ENCODE results near the gene GPR63. TPM values are rescaled to one million over a fixed set of nuclear protein-coding genes. Genes with fewer than 3 reads are reported as not detected.

The GPR63 gene
- total RNA-seq, 1 experiment from 2014 or later = 0.95 TPM

DNA sequence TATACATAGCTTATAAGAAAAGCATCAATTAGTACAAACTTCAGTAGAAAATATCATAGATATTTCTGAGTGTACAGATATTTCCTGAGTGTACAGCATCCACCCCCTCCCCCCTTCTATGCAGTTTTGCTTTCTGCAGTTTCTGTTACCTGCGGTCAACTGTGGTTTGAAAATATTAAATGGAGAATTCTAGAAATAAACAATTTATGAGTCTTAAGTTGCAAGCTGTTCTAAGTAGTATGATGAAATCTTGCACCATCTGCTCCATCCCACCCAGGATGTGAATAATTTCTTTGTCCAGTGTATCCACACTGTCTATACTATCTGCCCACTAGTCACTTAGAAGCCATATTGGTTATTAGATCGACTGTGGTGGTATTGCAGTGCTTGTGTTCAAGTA is 15.8 kb upstream of the GPR63 start:
- TF ChIP-seq POLR2AphosphoS5 (IDR thresholded peaks at IDR 0.05; ENCODE audit: low read depth, low read length) (no peak), TCF7L2 (IDR thresholded peaks at IDR 0.05; ENCODE audit: low read depth, low read length) (no peak), SIN3A (IDR thresholded peaks at IDR 0.05; ENCODE audit: borderline replicate concordance, insufficient read depth, low read depth, low read length) (no peak), REST (IDR thresholded peaks at IDR 0.05; ENCODE audit: insufficient read depth in 1 of 2, low read depth in 2 of 2, low read length in 1 of 2) (no peak)
- Histone ChIP-seq H3K4me1 (ENCODE audit: control insufficient read depth, insufficient read depth, low read length) (no peaks in the 10 kb centered on the region), H3K4me3 (ENCODE audit: low read depth in 2 of 2, low read length in 2 of 2) (no peak overlapping the region), H3K27me3 (ENCODE audit: control insufficient read depth, insufficient read depth, low read length) (no peaks in the 10 kb centered on the region), H3K9me3 (ENCODE audit: control insufficient read depth, insufficient read depth, low read depth, low read length) (no peaks in the 10 kb centered on the region), H3K36me3 (ENCODE audit: control insufficient read depth, insufficient read depth, low read length) (no peaks in the 10 kb centered on the region), H3K27ac (ENCODE audit: low read length) (no peak overlapping the region)
- CTCF ChIA-PET = no interaction called here
- POLR2A ChIA-PET = no interaction called here
- no TSS peak for BruUV-seq (replicated peaks)
- no peak for DNase-seq (ENCODE audit: low read depth, low spot score)
- ATAC-seq = no peak
- intact Hi-C loops (cut with micrococcal nuclease; ENCODE audit: unreplicated experiment) = no loop called here
- in situ Hi-C loops (cut with HindIII; ENCODE audit: low pct_unique_long_range_greater_than_20kb, low sequenced_read_pairs) = no loop called here

GRCh38 chr6:96852605-96853004 is 15.3 kb upstream of the GPR63 start:
- CTCF ChIA-PET = no interaction called here
- Histone ChIP-seq H3K9me3 (ENCODE audit: control insufficient read depth, insufficient read depth, low read depth, low read length) (no peaks in the 10 kb centered on the region), H3K27me3 (ENCODE audit: control insufficient read depth, insufficient read depth, low read length) (no peaks in the 10 kb centered on the region), H3K36me3 (ENCODE audit: control insufficient read depth, insufficient read depth, low read length) (no peaks in the 10 kb centered on the region), H3K4me1 (ENCODE audit: control insufficient read depth, insufficient read depth, low read length) (no peaks in the 10 kb centered on the region), H3K27ac (ENCODE audit: low read length) (no peak overlapping the region), H3K4me3 (ENCODE audit: low read depth in 2 of 2, low read length in 2 of 2) (no peak overlapping the region)
- no peak for DNase-seq (ENCODE audit: low read depth, low spot score)
- BruUV-seq (replicated peaks) = no TSS peak
- TF ChIP-seq REST (IDR thresholded peaks at IDR 0.05; ENCODE audit: insufficient read depth in 1 of 2, low read depth in 2 of 2, low read length in 1 of 2) = no peak
- no peak for TF ChIP-seq SIN3A (IDR thresholded peaks at IDR 0.05; ENCODE audit: borderline replicate concordance, insufficient read depth, low read depth, low read length)
- TF ChIP-seq, protein P1, sequence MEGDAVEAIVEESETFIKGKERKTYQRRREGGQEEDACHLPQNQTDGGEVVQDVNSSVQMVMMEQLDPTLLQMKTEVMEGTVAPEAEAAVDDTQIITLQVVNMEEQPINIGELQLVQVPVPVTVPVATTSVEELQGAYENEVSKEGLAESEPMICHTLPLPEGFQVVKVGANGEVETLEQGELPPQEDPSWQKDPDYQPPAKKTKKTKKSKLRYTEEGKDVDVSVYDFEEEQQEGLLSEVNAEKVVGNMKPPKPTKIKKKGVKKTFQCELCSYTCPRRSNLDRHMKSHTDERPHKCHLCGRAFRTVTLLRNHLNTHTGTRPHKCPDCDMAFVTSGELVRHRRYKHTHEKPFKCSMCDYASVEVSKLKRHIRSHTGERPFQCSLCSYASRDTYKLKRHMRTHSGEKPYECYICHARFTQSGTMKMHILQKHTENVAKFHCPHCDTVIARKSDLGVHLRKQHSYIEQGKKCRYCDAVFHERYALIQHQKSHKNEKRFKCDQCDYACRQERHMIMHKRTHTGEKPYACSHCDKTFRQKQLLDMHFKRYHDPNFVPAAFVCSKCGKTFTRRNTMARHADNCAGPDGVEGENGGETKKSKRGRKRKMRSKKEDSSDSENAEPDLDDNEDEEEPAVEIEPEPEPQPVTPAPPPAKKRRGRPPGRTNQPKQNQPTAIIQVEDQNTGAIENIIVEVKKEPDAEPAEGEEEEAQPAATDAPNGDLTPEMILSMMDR (IDR thresholded peaks at IDR 0.05) = no peak
- no peak for TF ChIP-seq POLR2AphosphoS5 (IDR thresholded peaks at IDR 0.05; ENCODE audit: low read depth, low read length)
- no peak for TF ChIP-seq TCF7L2 (IDR thresholded peaks at IDR 0.05; ENCODE audit: low read depth, low read length)
- ATAC-seq = no peak
- in situ Hi-C loops (cut with HindIII; ENCODE audit: low pct_unique_long_range_greater_than_20kb, low sequenced_read_pairs) = no loop called here
- POLR2A ChIA-PET = no interaction called here
- intact Hi-C loops (cut with micrococcal nuclease; ENCODE audit: unreplicated experiment) = no loop called here
